WTC11 (cell line): ENCODE data around the gene TTC8. TPM values are rescaled to one million over a fixed set of nuclear protein-coding genes. Genes with fewer than 3 reads are reported as not detected.
A peak's percentile ranks its signal among the peaks of the same experiment; 100 is the strongest.

Experiments
- AR ChIP-seq: fragments of 250-450 bp; sonication (Bioruptor Pico); IDR thresholded peaks from 2 replicates; pipeline ENCODE4 v1.9.0; 2021; ENCODE audit warnings: mild to moderate bottlenecking
- ATF1 ChIP-seq: sonication (generic); formaldehyde crosslinking; IDR thresholded peaks from 2 replicates; pipeline ENCODE4 v1.8.1; 2023; ENCODE audit warnings: mild to moderate bottlenecking, moderate library complexity, missing genetic modification reagents
- CDX4 ChIP-seq: fragments of 250-450 bp; sonication (Bioruptor Pico); IDR thresholded peaks from 2 replicates; pipeline ENCODE4 v1.9.0; 2021; ENCODE audit warnings: moderate library complexity, mild to moderate bottlenecking, inconsistent platforms, borderline replicate concordance
- E2F1 ChIP-seq: sonication (generic); formaldehyde crosslinking; IDR thresholded peaks from 2 replicates; pipeline ENCODE4 v1.8.0; 2022; ENCODE audit warnings: mild to moderate bottlenecking, missing genetic modification reagents
- ERG ChIP-seq: fragments of 250-450 bp; sonication (Bioruptor Pico); IDR thresholded peaks from 2 replicates; pipeline ENCODE4 v1.8.0; 2021; ENCODE audit warnings: mild to moderate bottlenecking
- GABPB1 ChIP-seq: sonication (generic); formaldehyde crosslinking; IDR thresholded peaks from 2 replicates; pipeline ENCODE4 v1.8.1; 2023; ENCODE audit warnings: mild to moderate bottlenecking, missing genetic modification reagents
- HMGXB4 ChIP-seq: sonication (generic); formaldehyde crosslinking; IDR thresholded peaks from 2 replicates; pipeline ENCODE4 v1.8.1; 2023; ENCODE audit warnings: mild to moderate bottlenecking, moderate library complexity, missing genetic modification reagents
- JUN ChIP-seq: sonication (generic); formaldehyde crosslinking; IDR thresholded peaks from 2 replicates; pipeline ENCODE4 v1.8.0; 2023; ENCODE audit warnings: mild to moderate bottlenecking, missing genetic modification reagents
- KAT7 ChIP-seq: sonication (generic); formaldehyde crosslinking; IDR thresholded peaks from 2 replicates; pipeline ENCODE4 v1.8.1; 2023; ENCODE audit warnings: missing genetic modification reagents, mild to moderate bottlenecking, borderline replicate concordance
- MLX ChIP-seq: sonication (generic); formaldehyde crosslinking; IDR thresholded peaks from 2 replicates; pipeline ENCODE4 v1.8.1; 2023; ENCODE audit warnings: mild to moderate bottlenecking, missing genetic modification reagents, moderate library complexity
- NFATC4 ChIP-seq: fragments of 250-450 bp; sonication (Bioruptor Pico); IDR thresholded peaks from 2 replicates; pipeline ENCODE4 v1.9.0; 2021; ENCODE audit warnings: mild to moderate bottlenecking
- NFE2L1 ChIP-seq: sonication (generic); formaldehyde crosslinking; IDR thresholded peaks from 2 replicates; pipeline ENCODE4 v1.8.1; 2023; ENCODE audit warnings: missing genetic modification reagents
- NR1H2 ChIP-seq: sonication (generic); formaldehyde crosslinking; IDR thresholded peaks from 2 replicates; pipeline ENCODE4 v1.9.0; 2021; ENCODE audit warnings: mild to moderate bottlenecking, moderate library complexity, missing genetic modification reagents
- NR2C2 ChIP-seq: sonication (generic); formaldehyde crosslinking; IDR thresholded peaks from 2 replicates; pipeline ENCODE4 v1.8.0; 2022; ENCODE audit warnings: mild to moderate bottlenecking, missing genetic modification reagents
- NR3C1 ChIP-seq: sonication (generic); formaldehyde crosslinking; conservative IDR thresholded peaks from 2 replicates; pipeline ENCODE4 v1.8.1; 2023; ENCODE audit warnings: low read depth, mild to moderate bottlenecking, missing genetic modification reagents
- RORB ChIP-seq: fragments of 250-450 bp; sonication (Bioruptor Pico); IDR thresholded peaks from 2 replicates; pipeline ENCODE4 v1.9.0; 2021; ENCODE audit warnings: mild to moderate bottlenecking
- TCF7 ChIP-seq: sonication (generic); formaldehyde crosslinking; IDR thresholded peaks from 2 replicates; pipeline ENCODE4 v1.8.0; 2022; ENCODE audit warnings: mild to moderate bottlenecking, low read depth, missing genetic modification reagents, moderate library complexity
- TEAD1 ChIP-seq: sonication (generic); formaldehyde crosslinking; IDR thresholded peaks from 2 replicates; pipeline ENCODE4 v1.8.0; 2022; ENCODE audit warnings: mild to moderate bottlenecking, missing genetic modification reagents
- ZNF138 ChIP-seq: sonication (generic); formaldehyde crosslinking; conservative IDR thresholded peaks from 2 replicates; pipeline ENCODE4 v1.8.1; 2022; ENCODE audit warnings: mild to moderate bottlenecking, moderate library complexity, missing genetic modification reagents
- ZNF671 ChIP-seq: fragments of 250-450 bp; sonication (Bioruptor Pico); IDR thresholded peaks from 2 replicates; pipeline ENCODE4 v1.8.0; 2021; ENCODE audit warnings: mild to moderate bottlenecking
- total RNA-seq: library from RNA; stranded (reverse); gene quantifications from 3 replicates; pipeline ENCODE4 v1.2.3, GENCODE V29; 2021
- TF ChIP-seq, protein P1 (sequence below): sonication (generic); formaldehyde crosslinking; IDR thresholded peaks from 2 replicates; pipeline ENCODE4 v1.8.1; 2022; ENCODE audit warnings: low read depth, missing genetic modification reagents, borderline replicate concordance
- TF ChIP-seq, protein P2 (sequence below): sonication (generic); formaldehyde crosslinking; IDR thresholded peaks from 2 replicates; pipeline ENCODE4 v1.8.0; 2023; ENCODE audit warnings: missing genetic modification reagents, mild to moderate bottlenecking, borderline replicate concordance
- TF ChIP-seq, protein P3 (sequence below): sonication (generic); formaldehyde crosslinking; IDR thresholded peaks from 2 replicates; pipeline ENCODE4 v1.8.1; 2022; ENCODE audit warnings: low read depth, mild to moderate bottlenecking, moderate library complexity, missing genetic modification reagents, borderline replicate concordance

TTC8 gene
- total RNA-seq, 1 experiment from 2014 or later, result 13.8 TPM

DNA sequence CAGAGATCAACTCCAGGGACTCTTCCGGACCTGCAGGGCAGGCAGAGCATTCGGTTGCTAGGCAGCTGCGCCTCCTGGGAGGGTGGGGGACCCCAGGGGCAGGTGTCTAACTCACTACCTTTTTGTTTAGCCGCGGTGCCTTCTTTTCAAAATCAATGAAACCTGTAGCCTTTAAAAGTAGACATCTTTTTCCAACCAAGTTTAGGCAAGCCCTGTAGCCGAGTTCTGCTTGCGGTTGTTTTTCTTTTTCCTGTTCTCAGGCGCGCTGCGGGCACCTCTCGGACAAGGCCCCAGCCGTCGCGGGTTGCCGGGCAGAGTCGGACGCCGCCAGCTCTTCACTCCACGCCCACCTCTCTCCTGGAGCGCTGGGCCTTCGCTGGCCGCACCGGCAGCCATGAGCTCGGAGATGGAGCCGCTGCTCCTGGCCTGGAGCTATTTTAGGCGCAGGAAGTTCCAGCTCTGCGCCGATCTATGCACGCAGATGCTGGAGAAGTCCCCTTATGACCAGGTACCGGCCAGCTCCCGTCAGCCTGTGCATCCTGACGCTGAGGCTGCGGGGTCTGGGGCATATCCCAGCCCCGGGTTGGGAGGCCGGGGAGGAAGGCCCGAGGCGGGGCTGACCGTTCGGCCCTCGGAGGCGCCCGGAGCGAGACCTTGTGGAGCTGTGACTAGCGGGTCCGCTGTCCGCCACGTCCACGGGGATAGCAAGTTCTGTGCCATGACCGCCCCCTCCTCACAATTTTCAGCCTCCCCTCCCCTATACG lies at the start of gene TTC8 (continued):
- TF ChIP-seq ZNF138, result no peak
- no peak for TF ChIP-seq NFE2L1 (CRISPR knock-in tag)
- TF ChIP-seq ZNF671 (CRISPR knock-in tag), result no peak
- no peak for TF ChIP-seq TEAD1 (CRISPR knock-in tag)
- TF ChIP-seq AR, result no peak
- TF ChIP-seq, protein P1, sequence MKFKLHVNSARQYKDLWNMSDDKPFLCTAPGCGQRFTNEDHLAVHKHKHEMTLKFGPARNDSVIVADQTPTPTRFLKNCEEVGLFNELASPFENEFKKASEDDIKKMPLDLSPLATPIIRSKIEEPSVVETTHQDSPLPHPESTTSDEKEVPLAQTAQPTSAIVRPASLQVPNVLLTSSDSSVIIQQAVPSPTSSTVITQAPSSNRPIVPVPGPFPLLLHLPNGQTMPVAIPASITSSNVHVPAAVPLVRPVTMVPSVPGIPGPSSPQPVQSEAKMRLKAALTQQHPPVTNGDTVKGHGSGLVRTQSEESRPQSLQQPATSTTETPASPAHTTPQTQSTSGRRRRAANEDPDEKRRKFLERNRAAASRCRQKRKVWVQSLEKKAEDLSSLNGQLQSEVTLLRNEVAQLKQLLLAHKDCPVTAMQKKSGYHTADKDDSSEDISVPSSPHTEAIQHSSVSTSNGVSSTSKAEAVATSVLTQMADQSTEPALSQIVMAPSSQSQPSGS (CRISPR knock-in tag), result no peak
- no peak for TF ChIP-seq NFATC4 (CRISPR knock-in tag)
- no peak for TF ChIP-seq JUN
- TF ChIP-seq CDX4 (CRISPR knock-in tag), result no peak
- TF ChIP-seq NR2C2 (CRISPR knock-in tag), result no peak
- no peak for TF ChIP-seq E2F1 (CRISPR knock-in tag)
- 0 out of 2 replicates have a peak, but pooled peaks have one; percentile 88 for TF ChIP-seq KAT7 (CRISPR knock-in tag)
- TF ChIP-seq TCF7 (CRISPR knock-in tag), result 0 out of 2 replicates have a peak, but pooled peaks have one; percentile 33
- TF ChIP-seq ATF1 (CRISPR knock-in tag), result no peak
- TF ChIP-seq ERG (CRISPR knock-in tag), result no peak
- TF ChIP-seq, protein P2, sequence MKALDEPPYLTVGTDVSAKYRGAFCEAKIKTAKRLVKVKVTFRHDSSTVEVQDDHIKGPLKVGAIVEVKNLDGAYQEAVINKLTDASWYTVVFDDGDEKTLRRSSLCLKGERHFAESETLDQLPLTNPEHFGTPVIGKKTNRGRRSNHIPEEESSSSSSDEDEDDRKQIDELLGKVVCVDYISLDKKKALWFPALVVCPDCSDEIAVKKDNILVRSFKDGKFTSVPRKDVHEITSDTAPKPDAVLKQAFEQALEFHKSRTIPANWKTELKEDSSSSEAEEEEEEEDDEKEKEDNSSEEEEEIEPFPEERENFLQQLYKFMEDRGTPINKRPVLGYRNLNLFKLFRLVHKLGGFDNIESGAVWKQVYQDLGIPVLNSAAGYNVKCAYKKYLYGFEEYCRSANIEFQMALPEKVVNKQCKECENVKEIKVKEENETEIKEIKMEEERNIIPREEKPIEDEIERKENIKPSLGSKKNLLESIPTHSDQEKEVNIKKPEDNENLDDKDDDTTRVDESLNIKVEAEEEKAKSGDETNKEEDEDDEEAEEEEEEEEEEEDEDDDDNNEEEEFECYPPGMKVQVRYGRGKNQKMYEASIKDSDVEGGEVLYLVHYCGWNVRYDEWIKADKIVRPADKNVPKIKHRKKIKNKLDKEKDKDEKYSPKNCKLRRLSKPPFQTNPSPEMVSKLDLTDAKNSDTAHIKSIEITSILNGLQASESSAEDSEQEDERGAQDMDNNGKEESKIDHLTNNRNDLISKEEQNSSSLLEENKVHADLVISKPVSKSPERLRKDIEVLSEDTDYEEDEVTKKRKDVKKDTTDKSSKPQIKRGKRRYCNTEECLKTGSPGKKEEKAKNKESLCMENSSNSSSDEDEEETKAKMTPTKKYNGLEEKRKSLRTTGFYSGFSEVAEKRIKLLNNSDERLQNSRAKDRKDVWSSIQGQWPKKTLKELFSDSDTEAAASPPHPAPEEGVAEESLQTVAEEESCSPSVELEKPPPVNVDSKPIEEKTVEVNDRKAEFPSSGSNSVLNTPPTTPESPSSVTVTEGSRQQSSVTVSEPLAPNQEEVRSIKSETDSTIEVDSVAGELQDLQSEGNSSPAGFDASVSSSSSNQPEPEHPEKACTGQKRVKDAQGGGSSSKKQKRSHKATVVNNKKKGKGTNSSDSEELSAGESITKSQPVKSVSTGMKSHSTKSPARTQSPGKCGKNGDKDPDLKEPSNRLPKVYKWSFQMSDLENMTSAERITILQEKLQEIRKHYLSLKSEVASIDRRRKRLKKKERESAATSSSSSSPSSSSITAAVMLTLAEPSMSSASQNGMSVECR (CRISPR knock-in tag), result peak; percentile 41; the same call in 1 of the 2 replicates
- peak; percentile 80; the same call in 1 of the 2 replicates for TF ChIP-seq HMGXB4 (CRISPR knock-in tag)
- TF ChIP-seq NR1H2 (CRISPR knock-in tag), result no peak
- no peak for TF ChIP-seq RORB (CRISPR knock-in tag)
- no peak; the same call in none of the 2 replicates for TF ChIP-seq GABPB1 (CRISPR knock-in tag)
- no peak for TF ChIP-seq MLX (CRISPR knock-in tag)
- TF ChIP-seq NR3C1 (CRISPR knock-in tag), result no peak
- TF ChIP-seq, protein P3, sequence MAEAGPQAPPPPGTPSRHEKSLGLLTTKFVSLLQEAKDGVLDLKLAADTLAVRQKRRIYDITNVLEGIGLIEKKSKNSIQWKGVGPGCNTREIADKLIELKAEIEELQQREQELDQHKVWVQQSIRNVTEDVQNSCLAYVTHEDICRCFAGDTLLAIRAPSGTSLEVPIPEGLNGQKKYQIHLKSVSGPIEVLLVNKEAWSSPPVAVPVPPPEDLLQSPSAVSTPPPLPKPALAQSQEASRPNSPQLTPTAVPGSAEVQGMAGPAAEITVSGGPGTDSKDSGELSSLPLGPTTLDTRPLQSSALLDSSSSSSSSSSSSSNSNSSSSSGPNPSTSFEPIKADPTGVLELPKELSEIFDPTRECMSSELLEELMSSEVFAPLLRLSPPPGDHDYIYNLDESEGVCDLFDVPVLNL (CRISPR knock-in tag), result no peak
